ENCODE data around the gene EP300. TPM values are rescaled to one million over a fixed set of nuclear protein-coding genes. Genes with fewer than 3 reads are reported as not detected.
"Not testable (repeated sequence)": the region's sequence is repeated elsewhere in the genome, so short reads cannot be mapped to it uniquely, and the experiment has no call there.

EP300 gene
- total and polyA plus RNA-seq, 4 donors: 14.9 to 177 (median 44.4) TPM

DNA sequence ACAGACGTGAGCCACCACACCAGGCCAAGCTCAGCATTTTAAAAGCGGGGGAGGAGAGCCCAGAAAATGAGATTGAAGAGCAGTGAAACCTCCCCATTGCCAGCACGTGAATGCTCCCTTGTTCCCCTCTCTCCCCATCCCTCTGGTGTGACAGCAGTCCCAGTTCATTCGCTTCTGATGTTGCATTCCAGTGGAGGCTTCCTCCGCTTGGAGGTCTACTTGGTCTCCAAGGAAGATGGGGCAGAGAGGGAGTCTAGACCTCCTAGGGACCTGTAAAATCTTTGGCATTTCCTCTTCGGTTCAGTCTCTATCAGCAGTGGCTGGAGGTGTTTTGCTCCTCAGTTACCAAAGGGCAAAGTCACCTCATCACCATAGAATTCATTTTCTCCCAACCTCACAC lies 30.2 kb upstream of the EP300 start:
- no peak for TF ChIP-seq CTCF (IDR thresholded peaks at IDR 0.05; ENCODE audit: control extremely low read depth, extremely low read depth)
- no peak for DNase-seq
- Histone ChIP-seq H3K27me3 (ENCODE audit: control insufficient read depth in 3 of 3, insufficient read depth in 3 of 3, low read length in 2 of 3) (no peaks in the 10 kb centered on the region), H3K9ac (ENCODE audit: insufficient read depth in 1 of 2, low read length in 2 of 2) (no peak overlapping the region), H3K4me1 (ENCODE audit: control insufficient read depth in 5 of 5, insufficient read depth in 5 of 5, low read length in 5 of 5) (peaks cover 0 to 1% (median 0%) of the 10 kb centered on the region in 5 donors), H3K9me3 (ENCODE audit: control insufficient read depth in 4 of 4, insufficient read depth in 3 of 4, low read length in 3 of 4) (no peaks in the 10 kb centered on the region), H3K27ac (ENCODE audit: low read depth in 1 of 2, low read length in 1 of 2) (no peak overlapping the region), H3K36me3 (ENCODE audit: control insufficient read depth in 4 of 4, insufficient read depth in 4 of 4, low read length in 4 of 4) (no peaks in the 10 kb centered on the region), H3K4me3 (no peak overlapping the region)
- no peak for ATAC-seq (ENCODE audit: insufficient read depth, low FRiP score)
- 78 to 97% methylated on average over 6 of the region's 6 CpGs for WGBS, 2 donors

- H3K27ac ChIP-seq (ENCODE audit: low read depth in 1 of 2, low read length in 1 of 2); H3K4me3 ChIP-seq; H3K4me1 ChIP-seq (ENCODE audit: control insufficient read depth in 5 of 5, insufficient read depth in 5 of 5, low read length in 5 of 5); DNase-seq; H3K9ac ChIP-seq (ENCODE audit: insufficient read depth in 1 of 2, low read length in 2 of 2); H3K9me3 ChIP-seq (ENCODE audit: control insufficient read depth in 4 of 4, insufficient read depth in 3 of 4, low read length in 3 of 4); ATAC-seq (ENCODE audit: insufficient read depth, low FRiP score); H3K27me3 ChIP-seq (ENCODE audit: control insufficient read depth in 3 of 3, insufficient read depth in 3 of 3, low read length in 2 of 3); H3K36me3 ChIP-seq (ENCODE audit: control insufficient read depth in 4 of 4, insufficient read depth in 4 of 4, low read length in 4 of 4): not testable (repeated sequence)
- WGBS, 2 donors: 96 to 97% methylated on average over 15 of the region's 15 CpGs
Measured at GRCh38 chr22:41064326-41064725, 28.1 kb upstream of the EP300 start.

- H3K4me3 ChIP-seq; H3K27me3 ChIP-seq (ENCODE audit: control insufficient read depth in 3 of 3, insufficient read depth in 3 of 3, low read length in 2 of 3); H3K4me1 ChIP-seq (ENCODE audit: control insufficient read depth in 5 of 5, insufficient read depth in 5 of 5, low read length in 5 of 5); H3K27ac ChIP-seq (ENCODE audit: low read depth in 1 of 2, low read length in 1 of 2); ATAC-seq (ENCODE audit: insufficient read depth, low FRiP score); H3K9ac ChIP-seq (ENCODE audit: insufficient read depth in 1 of 2, low read length in 2 of 2); H3K9me3 ChIP-seq (ENCODE audit: control insufficient read depth in 4 of 4, insufficient read depth in 3 of 4, low read length in 3 of 4); H3K36me3 ChIP-seq (ENCODE audit: control insufficient read depth in 4 of 4, insufficient read depth in 4 of 4, low read length in 4 of 4); DNase-seq: not testable (repeated sequence)
- 95 to 97% methylated on average over 8 of the region's 8 CpGs for WGBS, 2 donors
Measured at GRCh38 chr22:41066341-41066740, 26.1 kb upstream of the EP300 start.

GRCh38 chr22:41067968-41068367 lies 24.4 kb upstream of the EP300 start:
- H3K9ac ChIP-seq (ENCODE audit: insufficient read depth in 1 of 2, low read length in 2 of 2); H3K4me1 ChIP-seq (ENCODE audit: control insufficient read depth in 5 of 5, insufficient read depth in 5 of 5, low read length in 5 of 5); ATAC-seq (ENCODE audit: insufficient read depth, low FRiP score); H3K36me3 ChIP-seq (ENCODE audit: control insufficient read depth in 4 of 4, insufficient read depth in 4 of 4, low read length in 4 of 4); H3K9me3 ChIP-seq (ENCODE audit: control insufficient read depth in 4 of 4, insufficient read depth in 3 of 4, low read length in 3 of 4); DNase-seq; H3K27me3 ChIP-seq (ENCODE audit: control insufficient read depth in 3 of 3, insufficient read depth in 3 of 3, low read length in 2 of 3); H3K27ac ChIP-seq (ENCODE audit: low read depth in 1 of 2, low read length in 1 of 2); H3K4me3 ChIP-seq: not testable (repeated sequence)
- 93 to 94% methylated on average over 10 of the region's 10 CpGs for WGBS, 2 donors

- H3K4me1 ChIP-seq (ENCODE audit: control insufficient read depth in 5 of 5, insufficient read depth in 5 of 5, low read length in 5 of 5): no peaks in the 10 kb centered on the region
- TF ChIP-seq CTCF (IDR thresholded peaks at IDR 0.05; ENCODE audit: control extremely low read depth, extremely low read depth): no peak
- DNase-seq: peak; percentile 7 to 46 (median 19)
- WGBS, 2 donors: 68 to 79% methylated on average over 14 of the region's 14 CpGs
- no peaks in the 10 kb centered on the region for H3K36me3 ChIP-seq (ENCODE audit: control insufficient read depth in 4 of 4, insufficient read depth in 4 of 4, low read length in 4 of 4)
- H3K9me3 ChIP-seq (ENCODE audit: control insufficient read depth in 4 of 4, insufficient read depth in 3 of 4, low read length in 3 of 4): no peaks in the 10 kb centered on the region
- H3K4me3 ChIP-seq: no peak overlapping the region
- no peak for ATAC-seq (ENCODE audit: insufficient read depth, low FRiP score)
- H3K27ac ChIP-seq (ENCODE audit: low read depth in 1 of 2, low read length in 1 of 2): peak overlapping the region in 1 of 2 donors; percentile 79
- H3K27me3 ChIP-seq (ENCODE audit: control insufficient read depth in 3 of 3, insufficient read depth in 3 of 3, low read length in 2 of 3): no peaks in the 10 kb centered on the region
- no peak overlapping the region for H3K9ac ChIP-seq (ENCODE audit: insufficient read depth in 1 of 2, low read length in 2 of 2)
Measured at GRCh38 chr22:41070665-41071331, 21.6 kb upstream of the EP300 start.
